ENCODE results near the gene CIITA. TPM values are rescaled to one million over a fixed set of nuclear protein-coding genes. Genes with fewer than 3 reads are reported as not detected.

Gene CIITA
- total RNA-seq, 1 donor from 2014 or later: 11.0 TPM

- DNase-seq (ENCODE audit: missing footprints): no peak
- intact Hi-C loops (cut with DNase I): loop anchor here (5.0 kb wide), 1 partner anchor 65 kb away; no protein-coding TSS in a partner anchor
- peak; percentile 80 for ATAC-seq
Measured at GRCh38 chr16:10982465-10983150, 105.6 kb downstream of the CIITA start.

GRCh38 chr16:10983159-10983558, 106.2 kb downstream of the CIITA start:
- DNase-seq (ENCODE audit: missing footprints) (no peak), ATAC-seq (no peak)
- intact Hi-C loops (cut with DNase I): loop anchor here (5.0 kb wide), 1 partner anchor 64 kb away; no protein-coding TSS in a partner anchor

GRCh38 chr16:10984509-10984908, 107.5 kb downstream of the CIITA start:
- ATAC-seq (no peak), DNase-seq (ENCODE audit: missing footprints) (no peak)
- intact Hi-C loops (cut with DNase I): loop anchor here (5.0 kb wide), 1 partner anchor 63 kb away; no protein-coding TSS in a partner anchor

Other genes starting within 250 kb of the CIITA start
- not detected for gene TEKT5, start 182.3 kb upstream of the CIITA start, total RNA-seq
- gene NUBP1, start 133.4 kb upstream of the CIITA start, total RNA-seq: 50.4 TPM
- 0.41 TPM for gene TVP23A, start 58.4 kb upstream of the CIITA start, total RNA-seq
- gene DEXI, start 65.3 kb downstream of the CIITA start, total RNA-seq: 121 TPM
- 23.0 TPM for gene CLEC16A, start 67.4 kb downstream of the CIITA start, total RNA-seq

All from Right ventricle myocardium inferior (tissue), 1 donor.